ENCODE measurements around the gene CDK5RAP3.

CDK5RAP3 gene

GRCh38 chr17:48025904-48026501 lies 55.1 kb downstream of the CDK5RAP3 start:
- Histone ChIP-seq H3K36me3 (ENCODE audit: insufficient read depth, low read length) (no peaks in the 10 kb centered on the region), H3K4me2 (ENCODE audit: low read depth, low read length, poor library complexity, severe bottlenecking) (peak overlapping the region; percentile 99), H3K9me3 (ENCODE audit: insufficient read depth, low read depth, low read length) (no peaks in the 10 kb centered on the region), H3K27me3 (ENCODE audit: insufficient read depth, low read length, poor library complexity, severe bottlenecking) (no peaks in the 10 kb centered on the region), H3K79me2 (ENCODE audit: insufficient read depth, low read length) (no peaks in the 10 kb centered on the region), H3K4me3 (ENCODE audit: low read length, poor library complexity, severe bottlenecking) (peak overlapping the region; percentile 75), H3K9ac (ENCODE audit: low read depth, low read length, poor library complexity, severe bottlenecking) (no peak overlapping the region), H2AFZ (ENCODE audit: low read length) (peak overlapping the region; percentile 82; the same call in 1 of the 2 replicates), H3F3A (ENCODE audit: low read depth) (no peaks in the 10 kb centered on the region), H3K4me1 (ENCODE audit: insufficient read depth, low read length, poor library complexity, severe bottlenecking) (peaks cover 26% of the 10 kb centered on the region), H4K20me1 (ENCODE audit: insufficient read depth, low read length, poor library complexity, severe bottlenecking) (peaks cover 5% of the 10 kb centered on the region), H3K9me2 (replicated peaks; ENCODE audit: low read depth, low read length) (no peaks in the 10 kb centered on the region)
- TF ChIP-seq EZH2phosphoT487 (IDR thresholded peaks at IDR 0.05; ENCODE audit: borderline replicate concordance) (no peak), CTCF (conservative IDR thresholded peaks at IDR 0.05; ENCODE audit: low read length) (no peak)

GRCh38 chr17:48026502-48027321 lies 55.8 kb downstream of the CDK5RAP3 start:
- H3F3A ChIP-seq (ENCODE audit: low read depth) = no peaks in the 10 kb centered on the region
- H3K9me2 ChIP-seq (replicated peaks; ENCODE audit: low read depth, low read length) = no peaks in the 10 kb centered on the region
- no peaks in the 10 kb centered on the region for H3K36me3 ChIP-seq (ENCODE audit: insufficient read depth, low read length)
- no peaks in the 10 kb centered on the region for H3K27me3 ChIP-seq (ENCODE audit: insufficient read depth, low read length, poor library complexity, severe bottlenecking)
- H3K9me3 ChIP-seq (ENCODE audit: insufficient read depth, low read depth, low read length) = no peaks in the 10 kb centered on the region
- H3K4me3 ChIP-seq (ENCODE audit: low read length, poor library complexity, severe bottlenecking) = no peak overlapping the region
- no peak overlapping the region for H3K9ac ChIP-seq (ENCODE audit: low read depth, low read length, poor library complexity, severe bottlenecking)
- H4K20me1 ChIP-seq (ENCODE audit: insufficient read depth, low read length, poor library complexity, severe bottlenecking) = peaks cover 5% of the 10 kb centered on the region
- no peak for TF ChIP-seq EZH2phosphoT487 (IDR thresholded peaks at IDR 0.05; ENCODE audit: borderline replicate concordance)
- peak; percentile 81 for TF ChIP-seq CTCF (conservative IDR thresholded peaks at IDR 0.05; ENCODE audit: low read length)
- H3K4me1 ChIP-seq (ENCODE audit: insufficient read depth, low read length, poor library complexity, severe bottlenecking) = peaks cover 26% of the 10 kb centered on the region
- H3K79me2 ChIP-seq (ENCODE audit: insufficient read depth, low read length) = no peaks in the 10 kb centered on the region
- H2AFZ ChIP-seq (ENCODE audit: low read length) = no peak overlapping the region
- H3K4me2 ChIP-seq (ENCODE audit: low read depth, low read length, poor library complexity, severe bottlenecking) = no peak overlapping the region

GRCh38 chr17:48027322-48027981 lies 56.5 kb downstream of the CDK5RAP3 start:
- TF ChIP-seq EZH2phosphoT487 (IDR thresholded peaks at IDR 0.05; ENCODE audit: borderline replicate concordance) = no peak
- TF ChIP-seq CTCF (conservative IDR thresholded peaks at IDR 0.05; ENCODE audit: low read length) = no peak
- no peaks in the 10 kb centered on the region for H3K36me3 ChIP-seq (ENCODE audit: insufficient read depth, low read length)

More at GRCh38 chr17:48027322-48027981, 56.5 kb downstream of the CDK5RAP3 start:
- Histone ChIP-seq H3K27me3 (ENCODE audit: insufficient read depth, low read length, poor library complexity, severe bottlenecking) (no peaks in the 10 kb centered on the region), H3F3A (ENCODE audit: low read depth) (no peaks in the 10 kb centered on the region), H3K4me3 (ENCODE audit: low read length, poor library complexity, severe bottlenecking) (no peak overlapping the region), H3K9ac (ENCODE audit: low read depth, low read length, poor library complexity, severe bottlenecking) (no peak overlapping the region), H2AFZ (ENCODE audit: low read length) (no peak overlapping the region), H3K4me1 (ENCODE audit: insufficient read depth, low read length, poor library complexity, severe bottlenecking) (peaks cover 26% of the 10 kb centered on the region), H3K9me3 (ENCODE audit: insufficient read depth, low read depth, low read length) (no peaks in the 10 kb centered on the region), H3K4me2 (ENCODE audit: low read depth, low read length, poor library complexity, severe bottlenecking) (no peak overlapping the region), H3K9me2 (replicated peaks; ENCODE audit: low read depth, low read length) (no peaks in the 10 kb centered on the region), H3K79me2 (ENCODE audit: insufficient read depth, low read length) (no peaks in the 10 kb centered on the region), H4K20me1 (ENCODE audit: insufficient read depth, low read length, poor library complexity, severe bottlenecking) (peaks cover 5% of the 10 kb centered on the region)

Measured in Loucy (cell line).